Left forelimb (tissue), 1 donor: ENCODE measurements around the gene ZFYVE21.
A peak's percentile ranks its signal among the peaks of the same experiment; 100 is the strongest.

Source experiments
- DNase-seq: peaks from one replicate; pipeline ENCODE4 v3.0.0-alpha.2; 2018; ENCODE audit warnings: low spot score

ZFYVE21 gene

DNA sequence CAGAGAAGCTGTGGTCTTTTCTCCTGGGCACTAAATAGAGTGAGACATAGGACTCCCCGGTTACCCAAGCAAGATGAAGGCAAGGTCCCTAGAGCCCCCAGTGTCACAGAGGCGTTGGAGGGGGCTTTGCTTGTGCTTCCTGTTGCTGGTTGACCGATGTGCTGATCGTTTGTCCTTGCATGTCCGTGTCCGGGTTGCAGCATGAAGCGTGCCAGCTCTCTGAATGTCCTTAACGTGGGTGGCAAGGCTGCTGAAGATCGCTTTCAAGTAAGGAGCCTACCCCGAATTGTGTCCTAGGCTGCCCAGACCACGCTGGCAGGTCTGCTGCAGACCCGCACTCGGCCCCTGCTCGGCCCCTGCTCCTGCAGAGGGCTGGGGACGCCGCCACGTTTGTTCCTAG, 23.5 kb upstream of the ZFYVE21 start:
- DNase-seq: no peak

DNA sequence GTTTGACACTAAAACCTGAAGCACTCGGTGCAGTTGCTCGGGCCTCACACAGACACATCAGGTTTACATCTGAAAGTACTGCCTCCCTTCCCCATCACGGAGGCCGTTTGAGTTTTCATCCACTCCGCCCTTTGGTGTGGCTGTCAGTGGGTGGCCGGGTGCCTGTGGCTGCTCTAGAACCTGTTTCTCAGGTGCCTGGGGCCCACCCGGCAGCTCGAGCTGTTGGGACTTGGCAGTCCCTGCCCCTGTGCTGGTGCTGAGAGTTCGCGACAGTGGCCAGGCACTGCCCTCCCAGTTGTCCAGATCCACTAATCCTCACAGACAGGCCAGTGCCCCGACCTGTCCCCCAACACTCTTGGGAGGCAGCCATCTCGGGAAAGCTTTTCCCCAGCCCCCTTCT, 22.7 kb upstream of the ZFYVE21 start:
- no peak for DNase-seq

DNA sequence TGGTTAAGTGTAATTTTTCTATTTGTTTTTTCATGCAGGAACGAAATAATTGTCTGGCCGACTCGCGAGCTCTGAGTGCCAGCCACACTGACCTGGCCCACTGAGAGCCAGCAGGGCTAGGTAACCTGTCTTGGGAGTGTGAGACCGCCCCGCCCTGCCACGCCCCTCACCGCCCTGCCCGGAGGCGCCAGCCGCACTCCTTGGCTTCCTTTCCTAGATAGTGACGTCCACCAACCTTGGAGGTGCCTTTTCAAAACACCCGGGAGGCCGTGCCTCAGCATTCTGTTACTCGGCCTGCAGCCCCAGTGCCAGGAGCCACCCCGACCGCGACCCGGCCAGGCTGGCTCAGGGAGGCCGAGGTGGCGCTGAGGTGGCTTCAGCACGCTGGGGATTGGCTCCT, 22.1 kb upstream of the ZFYVE21 start:
- no peak for DNase-seq

DNA sequence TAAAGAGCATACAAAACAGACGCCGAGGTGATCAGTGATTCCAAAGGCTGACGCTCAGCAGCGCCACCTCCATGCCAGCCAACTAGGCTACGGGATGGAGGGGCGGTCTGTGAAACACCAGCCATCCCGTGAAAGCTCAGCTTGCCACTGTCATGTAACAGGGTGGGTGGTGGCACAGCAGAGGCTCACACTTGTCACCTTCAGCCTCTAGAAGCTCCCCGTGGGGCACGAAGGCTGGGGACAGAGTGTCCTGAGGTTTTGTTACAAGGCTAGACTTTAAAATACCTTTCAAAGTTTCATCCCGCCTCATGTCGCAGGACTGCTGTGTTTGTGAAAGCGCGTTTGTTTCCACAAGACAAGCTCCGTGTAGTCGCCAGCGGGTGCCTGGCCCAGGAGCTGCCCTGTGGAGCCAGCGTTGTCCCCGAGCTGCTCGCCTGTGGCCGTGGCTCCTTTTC, 21.0 kb upstream of the ZFYVE21 start:
- DNase-seq: peak; percentile 53

DNA sequence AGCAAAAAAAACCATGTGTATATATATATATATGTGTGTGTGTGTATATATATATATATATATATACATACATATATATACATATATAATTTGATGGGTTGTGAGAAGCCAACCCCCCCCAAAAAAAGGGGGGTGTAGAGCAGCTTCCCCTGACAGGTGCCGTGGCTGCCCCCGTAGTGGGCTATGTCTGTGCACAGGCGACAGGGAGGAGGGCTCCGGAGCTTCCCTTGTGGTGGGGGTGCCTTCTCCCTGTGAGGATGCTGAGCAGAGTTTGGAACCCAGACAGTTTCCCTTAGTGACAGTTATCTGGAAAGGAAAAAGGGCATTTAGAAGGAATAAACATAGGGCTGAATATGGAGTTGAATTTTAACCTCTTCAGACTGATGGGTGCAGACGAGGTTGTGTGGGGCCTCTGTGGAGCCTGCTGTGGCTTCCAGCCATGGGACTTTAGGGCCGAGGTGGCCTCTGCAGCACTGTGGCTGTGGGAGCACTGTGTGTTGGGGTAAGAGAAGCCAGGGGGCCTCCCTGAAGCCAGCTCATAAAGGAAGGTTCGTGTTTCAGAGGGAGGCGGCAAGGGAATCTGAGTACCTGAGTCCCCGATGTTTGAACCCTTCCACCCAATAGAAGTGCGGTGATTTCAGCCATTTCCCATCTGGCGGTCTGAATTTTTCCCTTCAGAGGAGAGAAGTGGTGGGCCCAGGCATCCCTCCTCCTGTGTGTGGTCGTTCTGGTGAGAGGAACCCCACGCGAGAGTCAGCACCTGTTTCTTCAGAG, 20.1 kb upstream of the ZFYVE21 start:
- DNase-seq: peak; percentile 30

DNA sequence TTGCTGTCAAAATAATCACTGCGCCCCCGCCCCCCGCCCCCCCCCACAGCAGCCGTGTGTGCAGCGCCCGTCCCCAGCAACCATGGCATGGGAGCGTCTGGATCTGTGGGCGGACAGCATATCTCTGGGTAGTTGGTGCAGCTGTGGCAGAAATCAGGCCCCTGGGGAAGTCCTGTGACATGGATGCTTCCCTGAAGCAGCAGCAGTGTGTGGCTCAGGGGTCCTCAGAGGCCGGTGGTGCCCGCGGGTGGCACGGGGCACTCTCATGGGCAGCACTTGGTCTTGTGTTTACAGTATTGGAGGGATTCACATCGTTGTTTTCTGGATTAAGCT, 19.6 kb upstream of the ZFYVE21 start:
- DNase-seq: peak; percentile 68

DNA sequence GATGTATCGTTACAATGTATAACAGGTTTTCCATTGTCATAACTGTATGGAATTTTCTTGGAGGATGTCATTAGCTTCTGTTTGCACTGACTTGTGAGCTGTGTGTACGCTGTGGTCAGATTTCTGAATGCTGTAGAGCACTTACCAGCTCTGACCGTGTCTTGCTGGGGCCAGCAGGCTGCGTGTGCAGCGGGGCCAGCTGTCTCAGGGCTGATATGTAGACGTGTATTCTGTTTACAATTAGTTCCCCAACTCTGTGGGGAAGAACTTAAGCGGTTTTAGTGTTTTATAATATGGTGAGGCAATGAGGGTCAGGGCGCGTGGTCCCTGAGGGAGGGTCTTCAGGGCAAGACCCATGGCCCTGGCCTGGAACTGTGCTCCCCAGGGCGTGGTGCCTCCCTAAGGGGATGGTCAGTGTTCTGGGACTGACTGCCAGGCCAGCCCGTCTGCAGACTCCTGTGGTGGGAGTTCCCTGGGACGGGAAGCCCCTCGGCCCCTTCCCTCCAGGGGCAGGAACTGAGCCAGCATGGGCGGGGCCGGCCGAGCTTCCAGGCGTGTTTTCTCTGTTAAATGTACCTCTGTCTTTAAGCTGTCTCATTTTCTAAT, 19.0 kb upstream of the ZFYVE21 start:
- DNase-seq: peak; percentile 81

DNA sequence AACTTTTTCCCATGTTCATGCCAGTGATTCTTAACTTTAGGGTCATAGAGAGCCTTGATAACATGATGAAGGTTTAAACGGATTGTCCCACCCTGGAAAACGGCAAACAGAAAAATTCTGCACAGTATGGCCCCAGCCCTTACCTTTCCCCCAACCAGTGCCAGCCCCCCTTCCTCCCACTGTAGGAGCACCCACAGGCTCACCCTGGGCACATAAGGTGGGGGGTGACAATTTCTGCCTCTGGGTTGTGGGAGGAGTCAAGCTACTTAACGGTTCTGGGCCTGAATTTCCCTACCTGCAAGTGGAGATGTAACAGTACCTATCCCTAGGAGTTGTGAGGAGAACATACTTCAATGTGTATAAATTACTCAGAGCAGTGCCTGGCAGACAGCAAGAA, 18.4 kb upstream of the ZFYVE21 start:
- DNase-seq: peak; percentile 52

DNA sequence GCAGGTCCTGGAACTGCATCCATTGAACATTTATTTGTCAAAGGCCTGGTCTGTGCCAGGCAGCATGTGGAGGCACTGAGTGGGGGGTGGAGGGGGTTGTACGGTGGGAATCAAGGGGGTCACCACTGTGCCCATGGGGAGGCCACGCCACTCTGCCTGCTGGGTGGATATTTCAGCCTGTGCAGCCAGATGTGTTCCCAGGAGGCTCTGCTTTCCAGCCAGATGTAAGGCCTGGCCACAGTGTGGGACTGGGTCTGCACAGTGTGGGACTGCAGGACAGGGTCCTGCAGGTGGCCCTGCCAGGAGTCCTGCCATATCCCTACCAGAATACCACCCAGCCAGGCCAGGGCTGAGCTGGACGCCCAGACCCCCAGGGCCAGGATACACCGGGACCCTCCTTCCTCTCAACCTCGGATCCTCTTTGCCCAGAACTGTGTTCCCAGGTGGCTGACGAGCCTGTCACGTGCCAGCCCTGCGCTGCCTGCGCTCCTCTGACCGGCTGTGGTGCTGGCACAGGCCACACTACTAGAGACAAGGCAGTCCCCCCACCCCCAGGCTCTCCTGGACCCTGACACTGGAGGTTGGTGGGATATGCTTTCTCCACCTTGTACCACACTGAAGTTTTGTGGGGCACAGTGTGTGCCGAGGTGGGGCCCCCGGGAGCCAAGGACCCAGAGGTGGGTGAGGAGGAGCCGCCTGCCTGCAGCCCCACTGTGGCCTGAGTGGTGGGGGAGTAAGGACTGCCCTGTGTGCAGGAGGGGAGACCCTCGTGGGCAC, 17.8 kb upstream of the ZFYVE21 start:
- peak; percentile 64 for DNase-seq

DNA sequence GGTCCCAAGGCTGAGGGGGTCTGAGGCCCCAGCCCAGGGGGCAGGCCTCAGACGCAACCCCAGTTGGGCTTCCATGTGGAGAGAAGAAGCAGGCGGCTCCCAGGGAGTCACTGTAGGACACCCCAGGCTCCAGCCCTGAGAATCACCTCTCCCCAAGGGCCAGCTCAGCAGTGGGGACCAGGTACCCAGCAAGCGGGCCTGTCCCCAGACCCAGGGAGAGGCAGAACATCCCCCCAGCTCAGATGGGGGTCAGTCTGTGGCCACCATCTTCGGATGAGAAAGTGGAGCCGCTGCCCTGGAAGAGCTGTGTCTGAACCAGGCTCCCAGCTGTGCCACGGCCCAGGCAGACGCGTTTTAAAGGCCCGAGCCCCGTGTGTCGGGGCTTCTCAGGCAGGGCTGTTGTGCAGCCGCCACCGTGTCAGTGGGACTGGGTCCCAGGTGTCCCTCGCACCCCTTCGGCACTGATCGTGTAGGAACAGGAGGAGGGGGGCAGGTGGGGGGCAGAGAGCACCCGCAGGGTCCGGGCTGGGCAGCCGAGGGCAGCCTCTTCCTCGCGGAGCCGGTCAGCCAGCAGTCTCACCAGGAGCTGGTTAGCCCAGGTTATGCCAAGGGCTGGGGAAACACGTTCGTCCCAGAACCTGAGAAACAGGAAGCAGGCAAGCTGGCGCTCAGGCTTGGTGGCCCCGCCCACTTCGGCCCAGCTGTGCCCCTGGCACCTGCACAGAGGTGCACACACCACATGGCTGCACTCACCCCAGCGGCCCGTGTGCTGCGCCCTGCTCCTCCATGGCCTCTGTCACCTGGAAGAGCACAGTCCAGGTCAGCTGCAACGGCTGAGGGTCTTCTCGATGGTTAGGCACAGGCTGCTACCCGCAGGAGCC, 17.0 kb upstream of the ZFYVE21 start:
- peak; percentile 63 for DNase-seq

DNA sequence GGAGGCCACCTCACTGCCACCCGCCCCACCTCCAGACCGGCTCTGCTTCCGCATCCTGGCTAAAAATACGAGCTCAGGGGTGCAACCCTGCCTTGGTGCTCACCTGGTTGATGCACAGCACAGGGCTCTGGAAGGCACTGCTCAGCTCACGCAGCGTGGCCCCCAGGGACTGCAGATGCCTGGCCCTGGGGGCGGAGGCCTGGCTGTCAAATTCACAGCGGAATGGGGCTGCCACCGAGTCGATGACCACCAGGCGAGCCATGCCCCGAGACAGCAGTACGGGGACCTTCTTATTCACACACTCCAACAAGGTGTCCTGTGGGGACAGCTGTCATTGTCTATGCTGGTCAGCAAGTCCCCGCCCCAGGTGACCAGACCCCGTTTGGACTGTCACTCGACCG, 16.3 kb upstream of the ZFYVE21 start:
- DNase-seq: peak; percentile 55

DNA sequence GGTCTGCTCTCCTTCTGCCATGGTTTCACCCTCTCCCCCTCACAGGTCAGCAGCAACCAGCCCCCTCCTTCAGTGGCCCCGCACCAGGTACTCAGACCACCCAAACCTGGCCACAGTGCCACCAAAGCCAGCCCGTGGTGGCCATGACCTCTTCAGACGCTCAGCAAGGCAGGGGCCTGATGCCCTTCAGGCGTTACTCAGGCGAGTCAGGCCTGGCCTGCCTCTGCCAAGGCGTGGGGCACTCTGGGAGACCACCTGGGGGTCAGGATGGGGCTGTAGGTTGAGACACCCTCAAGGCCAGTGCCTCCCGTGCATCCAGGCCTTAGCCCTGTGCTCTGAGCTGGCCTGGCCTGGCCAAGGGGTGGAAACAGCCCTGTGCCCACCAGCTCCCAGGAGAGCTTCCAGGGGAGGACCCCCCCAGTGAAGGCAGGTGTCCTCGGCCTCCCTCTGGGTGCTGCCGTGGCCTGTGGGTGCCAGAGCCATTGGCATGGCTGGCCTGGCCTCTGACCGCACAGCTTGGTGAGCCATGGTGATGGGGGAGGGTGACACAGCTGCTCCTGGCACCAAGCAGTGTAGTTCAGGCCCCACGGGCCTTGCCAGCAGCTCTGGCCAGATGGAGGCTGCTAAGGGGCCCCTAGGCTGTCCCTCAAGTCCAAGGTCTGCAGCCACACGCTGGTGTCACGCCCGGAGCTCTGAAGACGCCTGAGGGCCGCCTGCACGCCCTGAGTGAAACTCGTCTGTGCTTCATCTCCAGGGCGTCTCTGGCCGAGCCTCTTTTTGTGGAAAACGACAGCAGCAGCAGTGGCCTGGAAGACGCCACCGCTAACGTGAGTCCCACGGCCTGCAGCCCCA, 15.5 kb upstream of the ZFYVE21 start:
- DNase-seq: peak; percentile 57

DNA sequence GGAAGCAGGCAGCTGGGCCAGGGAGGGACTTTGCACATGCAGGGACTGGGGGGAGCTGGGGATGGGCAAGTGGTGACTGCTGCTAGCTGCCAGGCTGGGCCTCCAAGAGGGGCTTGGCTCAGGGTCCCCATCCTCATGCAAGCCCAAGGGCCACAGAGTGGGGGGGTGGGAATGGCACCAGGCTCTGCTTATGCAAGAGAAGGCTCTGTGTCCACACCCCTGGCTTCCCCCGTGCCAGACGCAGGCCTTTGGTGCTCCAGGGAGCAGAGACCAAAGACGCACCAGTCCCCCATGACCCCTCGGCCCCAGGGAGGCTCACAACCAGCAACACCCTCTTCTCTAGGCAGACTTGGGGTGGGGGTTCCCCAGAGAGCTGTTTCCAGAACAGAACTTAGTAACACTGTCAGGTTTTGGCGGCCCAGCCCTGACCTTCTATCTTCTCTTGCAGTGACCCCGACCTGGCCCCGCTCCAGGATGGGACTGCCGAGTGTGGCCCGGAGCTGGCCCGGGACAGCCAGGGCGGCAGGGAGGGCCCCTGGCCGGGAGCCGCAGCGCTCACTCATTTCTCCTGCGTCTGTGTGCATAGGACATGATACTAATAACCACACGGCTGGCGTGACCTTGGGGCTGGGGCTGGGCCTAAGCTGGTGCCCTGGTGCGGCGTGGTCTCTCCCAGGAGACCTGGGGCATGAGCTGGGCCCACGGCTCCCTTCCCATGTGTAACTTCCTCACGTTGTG, 14.7 kb upstream of the ZFYVE21 start:
- peak; percentile 54 for DNase-seq

DNA sequence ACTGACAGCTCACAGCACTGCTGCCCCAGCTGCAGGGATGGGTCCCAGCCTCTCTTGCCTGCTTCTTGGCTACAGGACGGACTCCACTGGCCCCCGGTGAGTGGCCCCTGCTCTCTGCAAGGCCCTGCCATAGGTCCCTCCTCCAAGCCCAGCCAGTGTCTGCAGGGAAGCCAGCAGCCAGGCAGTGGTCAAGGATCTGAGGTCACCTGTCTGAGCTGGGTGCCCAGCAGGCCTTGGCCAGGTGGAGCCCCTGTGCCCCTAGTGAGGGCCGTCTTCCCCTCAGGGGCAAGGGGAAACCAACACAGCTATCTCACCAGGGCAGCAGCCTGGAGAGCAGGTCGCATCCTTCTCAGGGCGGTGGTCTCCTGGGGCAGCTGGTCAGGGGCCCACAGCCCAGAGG, 13.5 kb upstream of the ZFYVE21 start:
- DNase-seq: no peak

DNA sequence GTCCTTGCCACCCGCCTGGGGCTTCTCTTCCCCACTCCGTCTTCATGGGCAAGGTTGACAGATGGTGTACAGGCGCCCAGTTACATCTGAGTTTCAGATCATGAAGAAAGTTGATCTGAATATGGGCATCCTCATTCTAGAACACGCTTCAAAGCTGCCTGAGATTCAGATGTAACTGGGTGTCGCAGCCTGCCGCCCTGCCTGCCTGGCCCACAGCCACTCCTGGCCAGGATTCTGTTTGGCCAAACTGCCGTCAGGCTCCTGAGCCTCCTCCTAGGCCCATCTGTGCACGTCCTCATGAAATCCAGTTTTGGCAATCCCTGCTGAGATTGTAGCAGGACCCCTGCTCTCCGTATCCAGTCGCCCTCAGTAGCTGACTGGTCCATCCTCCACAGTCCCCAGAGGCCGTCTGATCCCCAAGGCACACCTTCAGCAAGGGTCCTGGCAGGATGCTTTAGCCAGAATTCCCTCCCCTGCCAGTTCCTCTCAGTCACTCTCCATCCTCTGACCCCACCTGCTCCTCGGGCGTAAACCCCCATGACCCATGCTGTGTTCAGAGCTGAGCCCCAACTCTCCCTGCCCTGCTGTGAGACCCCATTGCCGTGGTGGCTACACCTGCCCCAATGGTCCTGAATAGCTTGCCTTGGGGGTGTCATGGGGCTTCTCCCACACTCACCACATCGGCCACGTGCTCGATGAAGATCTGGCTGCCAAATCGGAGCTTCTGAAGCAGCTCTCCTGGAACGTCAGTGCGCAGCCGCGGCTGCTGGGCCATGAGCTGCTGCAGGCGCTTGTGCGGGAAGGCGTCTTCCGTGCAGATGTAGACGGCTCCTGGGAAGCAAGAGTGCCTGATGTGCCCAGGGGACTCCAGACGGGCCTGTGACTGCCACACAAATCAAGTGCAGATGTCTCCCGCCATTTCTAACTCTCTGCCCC, 12.8 kb upstream of the ZFYVE21 start:
- no peak for DNase-seq

DNA sequence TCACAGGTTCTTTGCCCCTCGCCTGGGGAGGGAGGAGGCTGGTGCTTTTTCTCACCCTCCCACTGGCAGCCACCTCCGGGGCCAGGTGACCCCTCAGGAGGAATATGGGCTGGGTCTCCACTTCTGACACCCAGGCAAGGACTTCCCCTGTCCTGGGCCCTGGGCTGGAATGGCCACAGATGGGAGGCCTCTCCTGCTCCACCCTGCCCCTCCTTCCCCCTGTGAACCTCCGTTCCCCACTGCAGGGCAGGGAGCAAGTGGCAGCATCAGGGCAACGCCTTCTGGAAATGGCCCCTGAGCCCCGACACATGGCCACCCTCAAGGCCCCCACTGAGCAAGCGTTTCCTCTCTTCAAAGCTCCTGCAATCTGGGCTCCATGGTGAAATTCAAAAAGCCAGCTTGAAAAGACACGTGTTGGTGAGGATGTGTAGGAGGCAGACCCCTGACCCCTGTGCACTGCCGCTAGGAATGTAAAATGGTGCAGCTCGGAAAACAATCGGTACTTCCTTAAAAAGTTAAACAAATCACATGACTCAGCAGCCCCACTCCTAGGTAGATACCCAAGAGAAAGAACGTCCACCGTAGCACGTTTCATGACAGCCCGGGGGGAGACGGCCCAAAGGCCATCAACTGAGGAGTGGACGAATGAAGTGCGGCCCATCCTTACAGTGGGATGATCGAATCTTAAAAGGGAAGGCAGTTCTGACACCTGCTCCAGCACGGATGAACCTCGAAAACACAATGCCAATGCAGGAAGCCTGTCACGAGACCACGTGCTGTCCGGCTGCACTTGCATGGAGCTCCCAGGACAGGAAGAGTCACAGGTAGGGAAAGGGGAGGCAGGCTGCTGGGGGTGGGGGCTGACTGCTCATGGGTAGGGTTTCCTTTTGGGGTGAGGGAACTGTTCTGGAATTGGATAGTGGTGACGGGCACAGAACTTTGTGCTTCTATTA, 11.9 kb upstream of the ZFYVE21 start:
- DNase-seq: no peak

DNA sequence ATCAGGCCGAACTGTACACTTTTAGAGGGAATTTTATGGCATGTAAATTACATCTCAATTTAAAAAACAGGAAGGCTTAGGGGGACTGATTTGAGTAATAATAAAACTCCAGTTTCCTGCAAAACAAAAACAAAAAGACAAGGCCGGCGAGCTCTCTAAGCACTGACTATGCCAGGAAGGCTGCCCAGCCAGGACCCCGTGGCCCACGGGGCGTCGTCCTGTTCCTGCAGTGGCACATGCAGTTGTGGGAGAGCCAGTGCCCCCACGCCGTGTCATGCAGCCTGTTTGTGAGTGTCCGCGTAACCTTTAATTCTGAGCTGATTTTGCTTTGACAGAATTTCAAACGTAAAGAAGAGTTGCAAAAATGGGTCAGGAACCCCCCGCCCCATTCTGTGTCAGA, 10.9 kb upstream of the ZFYVE21 start:
- no peak for DNase-seq

DNA sequence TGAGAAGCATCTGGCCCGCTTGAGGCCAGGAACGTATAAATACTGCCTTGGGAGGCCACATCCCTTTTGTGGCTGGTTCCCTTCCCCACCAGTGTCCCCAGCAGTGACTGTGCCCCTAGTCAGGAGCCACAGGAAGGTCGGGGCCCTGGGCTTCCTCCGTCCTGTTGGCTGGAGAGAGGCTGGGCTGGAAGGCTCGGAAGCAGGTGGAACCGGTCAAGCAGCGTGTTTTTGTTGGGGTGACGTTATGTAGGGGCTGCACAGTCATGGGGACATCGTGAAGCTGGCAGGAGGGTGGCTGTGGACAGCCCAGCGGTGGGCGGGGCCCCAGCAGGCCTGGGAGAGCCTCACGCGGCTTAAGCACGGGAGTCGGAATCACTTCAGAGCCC, 10.5 kb upstream of the ZFYVE21 start:
- DNase-seq: no peak
